ENCODE results near the gene FSIP1.
"Not testable (repeated sequence)": the region's sequence is repeated elsewhere in the genome, so short reads cannot be mapped to it uniquely, and the experiment has no call there.

FSIP1 gene

GRCh38 chr15:39782441-39783138 is at the start of gene FSIP1:
Gene FSIP1 (minus strand): TSS chr15:39782841. CDS start chr15:39776524, 6,317 bp downstream.
- DNase-seq, result peak; percentile 97

GRCh38 chr15:39830166-39830565 is 47.5 kb upstream of the FSIP1 start:
- no peak for DNase-seq

- DNase-seq, result no peak
Observed at GRCh38 chr15:39828374-39828931, 45.8 kb upstream of the FSIP1 start.

- DNase-seq, result no peak
Observed at GRCh38 chr15:39826975-39827374, 44.3 kb upstream of the FSIP1 start.

- DNase-seq, result no peak
Observed at GRCh38 chr15:39823634-39824033, 41.0 kb upstream of the FSIP1 start.

GRCh38 chr15:39820050-39820602 is 37.5 kb upstream of the FSIP1 start:
- DNase-seq, result no peak

GRCh38 chr15:39819533-39819932 is 36.9 kb upstream of the FSIP1 start:
- DNase-seq, result no peak

GRCh38 chr15:39817892-39818291 is 35.3 kb upstream of the FSIP1 start:
- DNase-seq, result no peak

GRCh38 chr15:39814489-39814888 is 31.8 kb upstream of the FSIP1 start:
- DNase-seq, result no peak

- DNase-seq, result not testable (repeated sequence)
Observed at GRCh38 chr15:39812651-39813050, 30.0 kb upstream of the FSIP1 start.

- DNase-seq, result no peak
Observed at GRCh38 chr15:39808909-39809308, 26.3 kb upstream of the FSIP1 start.

GRCh38 chr15:39807791-39808190 is 25.1 kb upstream of the FSIP1 start:
- no peak for DNase-seq

- no peak for DNase-seq
Observed at GRCh38 chr15:39804026-39804425, 21.4 kb upstream of the FSIP1 start.

- no peak for DNase-seq
Observed at GRCh38 chr15:39803016-39803415, 20.4 kb upstream of the FSIP1 start.

- peak; percentile 43 for DNase-seq
Observed at GRCh38 chr15:39801641-39802309, 19.1 kb upstream of the FSIP1 start.

- DNase-seq, result no peak
Observed at GRCh38 chr15:39799552-39800011, 16.9 kb upstream of the FSIP1 start.

- no peak for DNase-seq
Observed at GRCh38 chr15:39798382-39798781, 15.7 kb upstream of the FSIP1 start.

GRCh38 chr15:39797407-39797806 is 14.8 kb upstream of the FSIP1 start:
- DNase-seq, result no peak

- no peak for DNase-seq
Observed at GRCh38 chr15:39796601-39797000, 14.0 kb upstream of the FSIP1 start.

GRCh38 chr15:39795486-39795885 is 12.8 kb upstream of the FSIP1 start:
- no peak for DNase-seq

GRCh38 chr15:39794954-39795353 is 12.3 kb upstream of the FSIP1 start:
- no peak for DNase-seq

- DNase-seq, result no peak
Observed at GRCh38 chr15:39793923-39794322, 11.3 kb upstream of the FSIP1 start.

GRCh38 chr15:39792844-39793335 is 10.2 kb upstream of the FSIP1 start:
- no peak for DNase-seq
